HG02840 (cell line): ENCODE measurements around the gene TRPM3.
A peak's percentile ranks its signal among the peaks of the same experiment; 100 is the strongest.

Experiments
- ATAC-seq: cut with Tn5 transposase; IDR thresholded peaks from one replicate; pipeline ENCODE4 v1.9.1; 2021; ENCODE audit warnings: mild to moderate bottlenecking, moderate library complexity, moderate number of reproducible peaks; ENCODE audit not compliant: unreplicated experiment, low FRiP score

TRPM3 gene

GRCh38 chr9:70569070-70569772 is 552.2 kb downstream of the TRPM3 start:
- ATAC-seq, result no peak

- ATAC-seq, result no peak
These were observed 553.9 kb downstream of the TRPM3 start for GRCh38 chr9:70567511-70567910.

- no peak for ATAC-seq
These were observed 554.7 kb downstream of the TRPM3 start for GRCh38 chr9:70566751-70567150.

- no peak for ATAC-seq
These were observed 555.4 kb downstream of the TRPM3 start for GRCh38 chr9:70566066-70566465.

- ATAC-seq, result no peak
These were observed 556.7 kb downstream of the TRPM3 start for GRCh38 chr9:70564468-70565335.

GRCh38 chr9:70563431-70564204 is 557.8 kb downstream of the TRPM3 start:
- ATAC-seq, result peak; percentile 99

GRCh38 chr9:70563010-70563409 is 558.4 kb downstream of the TRPM3 start:
- no peak for ATAC-seq

GRCh38 chr9:70561786-70562395 is 559.5 kb downstream of the TRPM3 start:
- ATAC-seq, result no peak

- no peak for ATAC-seq
These were observed 560.3 kb downstream of the TRPM3 start for GRCh38 chr9:70561111-70561510.

GRCh38 chr9:70559102-70559501 is 562.3 kb downstream of the TRPM3 start:
- ATAC-seq, result no peak

GRCh38 chr9:70557661-70558369 is 563.6 kb downstream of the TRPM3 start:
- peak; percentile 92 for ATAC-seq

- ATAC-seq, result no peak
These were observed 564.6 kb downstream of the TRPM3 start for GRCh38 chr9:70556771-70557170.

- ATAC-seq, result no peak
These were observed 566.5 kb downstream of the TRPM3 start for GRCh38 chr9:70554881-70555280.

- ATAC-seq, result no peak
These were observed 567.4 kb downstream of the TRPM3 start for GRCh38 chr9:70553707-70554673.

- ATAC-seq, result no peak
These were observed 568.9 kb downstream of the TRPM3 start for GRCh38 chr9:70552561-70552960.

GRCh38 chr9:70551801-70552200 is 569.6 kb downstream of the TRPM3 start:
- ATAC-seq, result no peak

- ATAC-seq, result no peak
These were observed 570.0 kb downstream of the TRPM3 start for GRCh38 chr9:70551396-70551795.

- no peak for ATAC-seq
These were observed 571.5 kb downstream of the TRPM3 start for GRCh38 chr9:70549926-70550325.
